Stimulated activated CD8-positive, alpha-beta memory T cell treated with anti-CD3 and anti-CD28 coated beads, Interleukin-2, amount 100 ng/mL, for 48 hours (primary cell): Measurements from ENCODE around the gene HEBP1.
A peak's percentile ranks its signal among the peaks of the same experiment; 100 is the strongest.

ENCODE experiments used
- DNase-seq, 2 donors: peaks; one replicate each; pipeline ENCODE4 v3.0.0-alpha.2; 2020; ENCODE audit warnings: low read depth in 2 of 2

HEBP1 gene

GRCh38 chr12:13023811-13024530 is 23.9 kb upstream of the HEBP1 start:
- DNase-seq, result no peak

- DNase-seq, result no peak
These were observed 22.8 kb upstream of the HEBP1 start for GRCh38 chr12:13022851-13023271.

- DNase-seq, result no peak
These were observed 11.0 kb upstream of the HEBP1 start for GRCh38 chr12:13011098-13011497.

GRCh38 chr12:13008741-13009380 is 8.8 kb upstream of the HEBP1 start:
- no peak for DNase-seq

GRCh38 chr12:13007496-13008233 is 7.6 kb upstream of the HEBP1 start:
- DNase-seq, result no peak

GRCh38 chr12:13005649-13006048 is 5.6 kb upstream of the HEBP1 start:
- DNase-seq, result no peak

GRCh38 chr12:13004986-13005385 is 4.9 kb upstream of the HEBP1 start:
- no peak for DNase-seq

- no peak for DNase-seq
These were observed 4.3 kb upstream of the HEBP1 start for GRCh38 chr12:13004361-13004760.

GRCh38 chr12:13002301-13003097 is 2.4 kb upstream of the HEBP1 start:
- DNase-seq, result no peak

GRCh38 chr12:13001775-13002040 is 1.6 kb upstream of the HEBP1 start:
- DNase-seq, result no peak

GRCh38 chr12:13000925-13001774 is 1.1 kb upstream of the HEBP1 start:
- DNase-seq, result peak; percentile 16 to 28

- no peak for DNase-seq
These were observed 505 bp upstream of the HEBP1 start for GRCh38 chr12:13000616-13000924.

- no peak for DNase-seq
These were observed 650 bp downstream of the HEBP1 start for GRCh38 chr12:12999271-12999958.

GRCh38 chr12:12998248-12998647 is 1.8 kb downstream of the HEBP1 start:
- DNase-seq, result no peak

GRCh38 chr12:12997734-12998133 is 2.3 kb downstream of the HEBP1 start:
- no peak for DNase-seq

- no peak for DNase-seq
These were observed 2.9 kb downstream of the HEBP1 start for GRCh38 chr12:12997156-12997555.

GRCh38 chr12:12996209-12996608 is 3.9 kb downstream of the HEBP1 start:
- no peak for DNase-seq

- DNase-seq, result no peak
These were observed 5.0 kb downstream of the HEBP1 start for GRCh38 chr12:12995088-12995487.

- DNase-seq, result no peak
These were observed 6.7 kb downstream of the HEBP1 start for GRCh38 chr12:12993367-12993766.

GRCh38 chr12:12992418-12993130 is 7.5 kb downstream of the HEBP1 start:
- no peak for DNase-seq
